HG02884 (cell line): ENCODE measurements around the gene FBXW5.

Experiments used
- ATAC-seq: cut with Tn5 transposase; IDR thresholded peaks from one replicate; pipeline ENCODE4 v1.9.1; 2021; ENCODE audit warnings: mild to moderate bottlenecking, moderate library complexity; ENCODE audit not compliant: unreplicated experiment

Gene FBXW5

GRCh38 chr9:136962163-136962562, 17.6 kb upstream of the FBXW5 start:
- no peak for ATAC-seq

- no peak for ATAC-seq
Measured at GRCh38 chr9:136961279-136962065, 16.9 kb upstream of the FBXW5 start.

GRCh38 chr9:136960938-136961275, 16.4 kb upstream of the FBXW5 start:
- ATAC-seq: no peak

DNA sequence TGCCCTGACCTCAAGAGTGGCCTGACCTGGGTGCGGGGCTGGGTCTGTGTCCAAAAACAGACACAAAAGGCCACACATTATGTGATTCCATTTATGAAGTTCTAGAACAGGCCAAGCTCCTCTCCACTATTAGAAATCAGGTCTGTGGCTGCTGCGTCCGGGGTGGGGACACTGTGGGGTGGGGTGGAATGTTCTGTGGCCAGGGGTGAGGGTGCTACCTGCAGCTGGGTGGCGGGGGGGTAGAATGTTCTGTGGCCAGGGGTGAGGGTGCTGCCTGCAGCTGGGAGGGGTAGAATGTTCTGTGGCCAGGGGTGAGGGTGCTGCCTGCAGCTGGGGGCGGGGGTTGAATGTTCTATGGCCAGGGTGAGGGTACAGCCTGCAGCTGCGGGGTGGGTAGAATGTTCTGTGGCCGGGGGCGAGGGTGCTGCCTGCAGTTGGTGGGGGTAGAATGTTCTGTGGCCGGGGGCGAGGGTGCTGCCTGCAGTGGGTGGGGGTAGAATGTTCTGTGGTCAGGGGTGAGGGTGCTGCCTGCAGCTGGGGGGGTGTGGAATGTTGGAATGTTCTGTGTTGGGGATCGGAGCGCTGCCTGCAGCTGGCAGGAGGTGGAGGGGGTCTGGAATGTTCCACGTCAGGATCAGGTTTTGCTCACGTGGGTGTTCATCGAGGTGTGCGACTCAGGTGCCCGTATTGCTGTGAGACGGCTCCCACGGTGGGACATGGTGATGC, 15.8 kb upstream of the FBXW5 start:
- ATAC-seq: no peak

- no peak for ATAC-seq
Measured at GRCh38 chr9:136958898-136959850, 14.6 kb upstream of the FBXW5 start.

GRCh38 chr9:136958473-136958872, 13.9 kb upstream of the FBXW5 start:
- ATAC-seq: no peak

DNA sequence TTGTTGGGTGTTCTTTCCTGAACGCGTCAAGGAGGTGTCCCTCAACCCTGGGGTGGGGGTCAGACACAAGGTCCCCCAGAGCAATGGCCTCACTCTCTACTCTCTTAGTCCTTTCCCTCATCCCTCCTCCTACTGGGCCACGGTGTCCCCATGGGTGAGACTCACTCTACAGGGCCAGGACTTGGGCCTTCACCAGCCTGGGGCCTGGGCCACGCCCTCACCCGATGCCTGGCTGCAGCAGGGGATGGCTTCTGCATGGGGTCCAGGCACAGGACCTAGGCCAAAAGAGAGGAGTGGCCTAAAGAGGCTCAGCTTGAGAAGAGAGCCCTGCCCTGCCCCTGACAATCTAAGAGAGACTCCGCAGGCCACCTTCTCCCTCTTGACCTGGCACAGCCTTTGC, 13.4 kb upstream of the FBXW5 start:
- no peak for ATAC-seq

DNA sequence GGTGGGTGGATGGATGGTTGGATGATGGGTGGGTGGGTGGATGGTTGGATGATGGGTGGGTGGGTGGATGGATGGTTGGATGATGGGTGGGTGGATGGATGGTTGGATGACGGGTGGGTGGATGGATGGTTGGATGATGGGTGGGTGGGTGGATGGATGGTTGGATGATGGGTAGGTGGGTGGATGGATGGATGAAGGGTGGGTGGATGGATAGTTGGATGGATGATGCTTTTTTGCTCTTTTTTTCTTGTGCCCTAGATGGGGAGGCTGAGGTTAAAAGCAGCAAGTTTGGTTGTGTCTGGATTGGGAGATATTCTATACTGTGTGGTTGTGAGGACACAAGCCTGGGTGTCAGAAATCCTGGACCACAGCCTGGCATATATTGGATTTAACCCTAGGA, 12.9 kb upstream of the FBXW5 start:
- ATAC-seq: no peak

DNA sequence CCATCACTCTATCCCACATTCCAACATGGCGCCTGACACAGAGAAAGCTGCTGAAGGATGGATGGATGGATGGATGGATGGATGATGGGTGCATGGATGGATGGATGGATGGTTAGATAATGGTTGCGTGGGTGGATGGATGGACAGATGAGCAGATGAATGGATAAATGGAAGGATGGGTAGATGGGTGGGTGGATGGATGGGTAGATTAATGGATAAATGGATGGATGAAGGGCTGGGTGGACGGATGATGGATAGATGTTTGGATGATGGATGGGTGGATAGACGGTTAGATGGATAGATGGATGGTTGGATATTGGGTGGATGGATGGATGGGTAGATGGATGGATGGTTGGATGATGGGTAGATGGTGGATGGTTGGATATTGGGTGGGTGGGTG, 12.1 kb upstream of the FBXW5 start:
- no peak for ATAC-seq

DNA sequence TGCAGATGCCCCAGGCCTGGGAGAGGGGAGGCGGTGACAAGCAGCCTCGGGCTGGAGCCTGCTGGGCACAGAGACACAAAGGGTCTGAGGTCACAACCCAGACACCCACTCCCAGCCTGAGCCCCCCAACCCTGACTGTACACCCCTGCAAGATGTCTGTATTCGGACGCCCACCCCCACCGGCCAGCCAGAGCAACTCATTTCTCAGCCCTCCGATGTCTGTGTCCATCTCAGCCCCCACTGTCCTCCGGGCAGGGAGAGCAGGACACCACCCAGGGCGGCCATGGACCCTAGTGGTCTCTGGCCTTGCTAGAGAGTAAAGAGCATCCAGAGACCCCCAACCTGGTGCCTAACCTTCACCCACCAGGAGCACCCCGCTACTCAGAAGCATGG, 11.4 kb upstream of the FBXW5 start:
- ATAC-seq: no peak

DNA sequence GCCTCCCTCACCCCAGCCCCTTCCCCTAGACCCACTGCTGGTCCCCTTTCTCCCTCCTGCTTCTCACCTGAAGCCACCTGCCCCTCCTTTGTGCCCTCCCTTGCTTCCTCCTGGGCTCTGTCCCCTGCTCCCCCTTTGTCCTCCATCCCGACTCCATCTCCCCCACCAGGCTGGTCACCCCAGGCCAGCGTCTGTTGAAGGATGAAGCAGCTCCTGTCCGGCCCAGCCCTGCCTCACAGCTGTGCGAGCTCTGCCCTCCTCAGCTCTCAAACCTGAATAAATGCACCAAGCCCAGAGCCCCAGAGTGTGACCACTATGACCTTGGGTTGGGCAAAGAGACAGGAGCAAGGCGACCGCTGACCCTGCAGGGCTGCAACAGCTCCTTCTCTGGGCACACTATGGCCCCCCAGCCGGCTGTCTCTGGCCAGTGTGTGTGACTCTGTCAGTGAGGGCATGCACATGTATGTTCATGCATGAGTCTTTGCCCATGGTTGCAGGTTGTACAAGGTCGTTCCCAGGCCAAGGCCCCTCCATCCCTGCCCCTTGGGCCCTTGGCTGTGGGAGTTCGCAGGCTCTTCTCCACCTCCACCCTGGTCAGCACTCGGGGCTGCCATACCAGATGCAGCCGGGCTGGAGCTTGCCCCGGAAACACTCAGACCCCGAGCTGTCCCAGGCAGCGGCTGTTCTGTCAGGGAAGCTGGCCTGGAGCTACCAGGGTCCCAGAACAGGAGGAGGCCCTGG, 10.8 kb upstream of the FBXW5 start:
- ATAC-seq: no peak

- ATAC-seq: no peak
Measured at GRCh38 chr9:136954270-136955083, 9.9 kb upstream of the FBXW5 start.

- ATAC-seq: no peak
Measured at GRCh38 chr9:136953771-136954269, 9.3 kb upstream of the FBXW5 start.

- no peak for ATAC-seq
Measured at GRCh38 chr9:136952876-136953770, 8.6 kb upstream of the FBXW5 start.

GRCh38 chr9:136952321-136952850, 7.8 kb upstream of the FBXW5 start:
- ATAC-seq: no peak

DNA sequence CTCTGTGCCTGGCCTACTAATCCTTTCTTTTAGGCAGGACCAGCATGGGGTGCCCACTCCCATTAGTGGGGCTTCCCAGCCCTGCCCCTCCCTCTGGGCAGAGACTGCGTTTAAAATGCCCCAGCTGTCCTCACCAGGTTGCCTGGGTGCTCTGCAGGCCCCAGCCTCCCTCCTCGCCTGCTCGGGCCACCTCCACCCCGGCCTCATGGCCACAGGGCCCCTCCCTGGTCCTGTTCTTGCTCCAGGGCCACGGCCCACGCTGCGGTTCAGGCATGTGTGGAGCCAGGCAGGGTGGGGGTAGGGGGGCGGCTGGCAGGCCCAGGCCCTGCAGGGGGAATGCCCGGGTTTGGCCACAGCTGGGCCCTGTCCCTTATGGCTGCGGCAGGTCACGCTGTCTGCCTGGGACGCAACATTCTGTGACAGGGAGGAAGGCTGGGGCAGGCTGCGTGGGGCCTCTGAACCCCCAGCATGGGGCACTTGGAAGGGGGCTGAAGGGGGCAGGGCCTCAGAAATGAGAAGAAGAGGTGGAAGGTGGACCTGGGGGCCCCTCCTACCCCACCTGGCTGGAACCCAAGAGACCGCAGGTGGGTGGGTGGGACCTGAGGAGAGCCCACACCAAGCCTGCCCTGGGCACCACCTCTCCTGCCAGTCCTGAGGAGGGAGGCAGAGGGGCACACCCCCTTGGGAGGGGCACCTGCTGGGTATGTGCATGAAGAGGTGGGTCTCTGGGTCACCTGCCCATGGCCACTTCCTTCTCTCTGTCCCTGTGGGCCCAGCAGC, 7.2 kb upstream of the FBXW5 start, which contains the start of gene LCN12:
LCN12 (plus strand) TSS at position 733 of the 780 bp plus-strand sequence. CDS start 55 bp downstream, outside the sequence.
- ATAC-seq: no peak

GRCh38 chr9:136950656-136951276, 6.2 kb upstream of the FBXW5 start:
- ATAC-seq: no peak
